GM23338 (cell line): Measurements from ENCODE around the gene UHRF2.
"Not testable (repeated sequence)": the region's sequence is repeated elsewhere in the genome, so short reads cannot be mapped to it uniquely, and the experiment has no call there.

ENCODE experiments used
- POLR2AphosphoS5 ChIP-seq: IDR thresholded peaks from 2 replicates; pipeline ENCODE4 v1.6.1; 2016; ENCODE audit warnings: antibody characterized with exemption, low read depth
- TF ChIP-seq, protein P1 (sequence below): IDR thresholded peaks from one replicate; pipeline ENCODE4 v1.6.1; 2018; ENCODE audit warnings: antibody characterized with exemption; ENCODE audit not compliant: unreplicated experiment
- TF ChIP-seq, protein P2 (sequence below), 2 experiments: fragments of 200-600 bp in 1 of 2; sonication (generic) in 1 of 2; conservative IDR thresholded peaks; 2 replicates each; pipeline versions ENCODE4 v1.5.1 to v1.6.1; 2016 to 2017; ENCODE audit warnings: antibody characterized with exemption in 2 of 2, low read depth in 2 of 2, mild to moderate bottlenecking in 2 of 2, moderate library complexity in 1 of 2
- TF ChIP-seq, protein P3 (sequence below): IDR thresholded peaks from 2 replicates; pipeline ENCODE4 v1.6.1; 2016; ENCODE audit warnings: antibody characterized with exemption

DNA sequence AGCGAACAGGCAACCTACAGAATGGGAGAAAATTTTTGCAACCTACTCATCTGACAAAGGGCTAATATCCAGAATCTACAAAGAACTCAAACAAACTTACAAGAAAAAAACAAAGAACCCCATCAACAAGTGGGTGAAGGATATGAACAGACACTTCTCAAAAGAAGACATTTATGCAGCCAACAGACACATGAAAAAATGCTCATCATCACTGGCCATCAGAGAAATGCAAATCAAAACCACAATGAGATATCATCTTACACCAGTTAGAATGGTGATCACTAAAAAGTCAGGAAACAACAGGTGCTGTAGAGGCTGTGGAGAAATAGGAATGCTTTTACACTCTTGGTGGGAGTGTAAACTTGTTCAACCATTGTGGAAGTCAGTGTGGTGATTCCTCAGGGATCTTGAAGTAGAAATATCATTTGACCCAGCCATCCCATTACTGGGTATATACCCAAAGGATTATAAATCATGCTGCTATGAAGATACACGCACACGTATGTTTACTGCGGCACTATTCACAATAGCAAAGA, 31.5 kb upstream of the UHRF2 start:
- TF ChIP-seq, protein P1, sequence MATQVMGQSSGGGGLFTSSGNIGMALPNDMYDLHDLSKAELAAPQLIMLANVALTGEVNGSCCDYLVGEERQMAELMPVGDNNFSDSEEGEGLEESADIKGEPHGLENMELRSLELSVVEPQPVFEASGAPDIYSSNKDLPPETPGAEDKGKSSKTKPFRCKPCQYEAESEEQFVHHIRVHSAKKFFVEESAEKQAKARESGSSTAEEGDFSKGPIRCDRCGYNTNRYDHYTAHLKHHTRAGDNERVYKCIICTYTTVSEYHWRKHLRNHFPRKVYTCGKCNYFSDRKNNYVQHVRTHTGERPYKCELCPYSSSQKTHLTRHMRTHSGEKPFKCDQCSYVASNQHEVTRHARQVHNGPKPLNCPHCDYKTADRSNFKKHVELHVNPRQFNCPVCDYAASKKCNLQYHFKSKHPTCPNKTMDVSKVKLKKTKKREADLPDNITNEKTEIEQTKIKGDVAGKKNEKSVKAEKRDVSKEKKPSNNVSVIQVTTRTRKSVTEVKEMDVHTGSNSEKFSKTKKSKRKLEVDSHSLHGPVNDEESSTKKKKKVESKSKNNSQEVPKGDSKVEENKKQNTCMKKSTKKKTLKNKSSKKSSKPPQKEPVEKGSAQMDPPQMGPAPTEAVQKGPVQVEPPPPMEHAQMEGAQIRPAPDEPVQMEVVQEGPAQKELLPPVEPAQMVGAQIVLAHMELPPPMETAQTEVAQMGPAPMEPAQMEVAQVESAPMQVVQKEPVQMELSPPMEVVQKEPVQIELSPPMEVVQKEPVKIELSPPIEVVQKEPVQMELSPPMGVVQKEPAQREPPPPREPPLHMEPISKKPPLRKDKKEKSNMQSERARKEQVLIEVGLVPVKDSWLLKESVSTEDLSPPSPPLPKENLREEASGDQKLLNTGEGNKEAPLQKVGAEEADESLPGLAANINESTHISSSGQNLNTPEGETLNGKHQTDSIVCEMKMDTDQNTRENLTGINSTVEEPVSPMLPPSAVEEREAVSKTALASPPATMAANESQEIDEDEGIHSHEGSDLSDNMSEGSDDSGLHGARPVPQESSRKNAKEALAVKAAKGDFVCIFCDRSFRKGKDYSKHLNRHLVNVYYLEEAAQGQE = not testable (repeated sequence)
- TF ChIP-seq, protein P2, sequence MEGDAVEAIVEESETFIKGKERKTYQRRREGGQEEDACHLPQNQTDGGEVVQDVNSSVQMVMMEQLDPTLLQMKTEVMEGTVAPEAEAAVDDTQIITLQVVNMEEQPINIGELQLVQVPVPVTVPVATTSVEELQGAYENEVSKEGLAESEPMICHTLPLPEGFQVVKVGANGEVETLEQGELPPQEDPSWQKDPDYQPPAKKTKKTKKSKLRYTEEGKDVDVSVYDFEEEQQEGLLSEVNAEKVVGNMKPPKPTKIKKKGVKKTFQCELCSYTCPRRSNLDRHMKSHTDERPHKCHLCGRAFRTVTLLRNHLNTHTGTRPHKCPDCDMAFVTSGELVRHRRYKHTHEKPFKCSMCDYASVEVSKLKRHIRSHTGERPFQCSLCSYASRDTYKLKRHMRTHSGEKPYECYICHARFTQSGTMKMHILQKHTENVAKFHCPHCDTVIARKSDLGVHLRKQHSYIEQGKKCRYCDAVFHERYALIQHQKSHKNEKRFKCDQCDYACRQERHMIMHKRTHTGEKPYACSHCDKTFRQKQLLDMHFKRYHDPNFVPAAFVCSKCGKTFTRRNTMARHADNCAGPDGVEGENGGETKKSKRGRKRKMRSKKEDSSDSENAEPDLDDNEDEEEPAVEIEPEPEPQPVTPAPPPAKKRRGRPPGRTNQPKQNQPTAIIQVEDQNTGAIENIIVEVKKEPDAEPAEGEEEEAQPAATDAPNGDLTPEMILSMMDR (conservative IDR thresholded peaks at IDR 0.05; ENCODE audit: low read depth in 2 of 2) = not testable (repeated sequence)
- TF ChIP-seq POLR2AphosphoS5 = not testable (repeated sequence)
- TF ChIP-seq, protein P3, sequence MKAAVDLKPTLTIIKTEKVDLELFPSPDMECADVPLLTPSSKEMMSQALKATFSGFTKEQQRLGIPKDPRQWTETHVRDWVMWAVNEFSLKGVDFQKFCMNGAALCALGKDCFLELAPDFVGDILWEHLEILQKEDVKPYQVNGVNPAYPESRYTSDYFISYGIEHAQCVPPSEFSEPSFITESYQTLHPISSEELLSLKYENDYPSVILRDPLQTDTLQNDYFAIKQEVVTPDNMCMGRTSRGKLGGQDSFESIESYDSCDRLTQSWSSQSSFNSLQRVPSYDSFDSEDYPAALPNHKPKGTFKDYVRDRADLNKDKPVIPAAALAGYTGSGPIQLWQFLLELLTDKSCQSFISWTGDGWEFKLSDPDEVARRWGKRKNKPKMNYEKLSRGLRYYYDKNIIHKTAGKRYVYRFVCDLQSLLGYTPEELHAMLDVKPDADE = not testable (repeated sequence)
